ENCODE measurements around the gene ELMO3. TPM values are rescaled to one million over a fixed set of nuclear protein-coding genes. Genes with fewer than 3 reads are reported as not detected.

Gene ELMO3
- total and polyA plus RNA-seq, 2 of the 13 experiments (the other 11 are each of a cell fraction or from before 2014, with no cell fraction given) = 2.6 to 4.0 TPM

GRCh38 chr16:67183627-67184452 lies 15.1 kb upstream of the ELMO3 start, which contains the start of gene MATCAP1 (continued):
- TF ChIP-seq NFAT5 (CRISPR knock-in tag; IDR thresholded peaks at IDR 0.05) (no peak), ZBTB7A (CRISPR knock-in tag; IDR thresholded peaks at IDR 0.05) (no peak; the same call in 1 of the 2 replicates), NFRKB (IDR thresholded peaks at IDR 0.05) (no peak), HMG20A (CRISPR knock-in tag; IDR thresholded peaks at IDR 0.05; ENCODE audit: borderline replicate concordance) (no peak), SYNCRIP (IDR thresholded peaks at IDR 0.05; ENCODE audit: insufficient read depth, low read depth, low read length) (no peak), ZNF598 (CRISPR knock-in tag; IDR thresholded peaks at IDR 0.05; ENCODE audit: borderline replicate concordance) (peak; percentile 54; the same call in 1 of the 2 replicates), ATAD3A (CRISPR knock-in tag; IDR thresholded peaks at IDR 0.05) (no peak), NBN (conservative IDR thresholded peaks at IDR 0.05) (no peak), DDIT3 (CRISPR knock-in tag; IDR thresholded peaks at IDR 0.05) (no peak), ZNF256 (CRISPR knock-in tag; conservative IDR thresholded peaks at IDR 0.05) (0 out of 2 replicates have a peak, but pooled peaks have one; percentile 15), AKAP8 (CRISPR knock-in tag; IDR thresholded peaks at IDR 0.05) (peak; percentile 89), NR2F2 (IDR thresholded peaks at IDR 0.05; ENCODE audit: borderline replicate concordance, low read depth) (no peak), SIX4 (CRISPR knock-in tag; IDR thresholded peaks at IDR 0.05) (0 out of 2 replicates have a peak, but pooled peaks have one; percentile 10), ARNTL (CRISPR knock-in tag; IDR thresholded peaks at IDR 0.05) (peak; percentile 50; the same call in 1 of the 2 replicates), GLI4 (CRISPR knock-in tag; IDR thresholded peaks at IDR 0.05; ENCODE audit: borderline replicate concordance) (peak; percentile 79; the same call in 1 of the 2 replicates), SP4 (CRISPR knock-in tag; IDR thresholded peaks at IDR 0.05) (peak; percentile 99), RARG (CRISPR knock-in tag; IDR thresholded peaks at IDR 0.05; ENCODE audit: low read depth) (no peak), ZNF83 (CRISPR knock-in tag; IDR thresholded peaks at IDR 0.05; ENCODE audit: borderline replicate concordance) (no peak; the same call in 1 of the 2 replicates), ZBTB4 (CRISPR knock-in tag; IDR thresholded peaks at IDR 0.05; ENCODE audit: borderline replicate concordance) (peak; percentile 93), ZNF556 (CRISPR knock-in tag; IDR thresholded peaks at IDR 0.05; ENCODE audit: borderline replicate concordance) (peak; percentile 69; the same call in 1 of the 2 replicates), HNRNPL (IDR thresholded peaks at IDR 0.05; ENCODE audit: low read depth, low read length) (no peak)

All from HepG2 (cell line).